SK-N-MC (cell line): ENCODE results near the gene SPCS2.

Experiments
- EZH2 ChIP-seq: fragments of 200-600 bp; sonication (generic); IDR thresholded peaks from one replicate; pipeline ENCODE4 v1.6.1; 2017; ENCODE audit warnings: antibody characterized with exemption
- FOXP2 ChIP-seq: optimal IDR thresholded peaks from 2 replicates; pipeline ENCODE3; 2011; ENCODE audit warnings: mild to moderate bottlenecking, moderate library complexity; ENCODE audit not compliant: insufficient read depth; ENCODE audit errors: extremely low read length, control extremely low read depth
- POLR2AphosphoS5 ChIP-seq: IDR thresholded peaks from 2 replicates; pipeline ENCODE4 v1.6.1; 2012; ENCODE audit warnings: mild to moderate bottlenecking, low read depth, low read length, borderline replicate concordance

DNA sequence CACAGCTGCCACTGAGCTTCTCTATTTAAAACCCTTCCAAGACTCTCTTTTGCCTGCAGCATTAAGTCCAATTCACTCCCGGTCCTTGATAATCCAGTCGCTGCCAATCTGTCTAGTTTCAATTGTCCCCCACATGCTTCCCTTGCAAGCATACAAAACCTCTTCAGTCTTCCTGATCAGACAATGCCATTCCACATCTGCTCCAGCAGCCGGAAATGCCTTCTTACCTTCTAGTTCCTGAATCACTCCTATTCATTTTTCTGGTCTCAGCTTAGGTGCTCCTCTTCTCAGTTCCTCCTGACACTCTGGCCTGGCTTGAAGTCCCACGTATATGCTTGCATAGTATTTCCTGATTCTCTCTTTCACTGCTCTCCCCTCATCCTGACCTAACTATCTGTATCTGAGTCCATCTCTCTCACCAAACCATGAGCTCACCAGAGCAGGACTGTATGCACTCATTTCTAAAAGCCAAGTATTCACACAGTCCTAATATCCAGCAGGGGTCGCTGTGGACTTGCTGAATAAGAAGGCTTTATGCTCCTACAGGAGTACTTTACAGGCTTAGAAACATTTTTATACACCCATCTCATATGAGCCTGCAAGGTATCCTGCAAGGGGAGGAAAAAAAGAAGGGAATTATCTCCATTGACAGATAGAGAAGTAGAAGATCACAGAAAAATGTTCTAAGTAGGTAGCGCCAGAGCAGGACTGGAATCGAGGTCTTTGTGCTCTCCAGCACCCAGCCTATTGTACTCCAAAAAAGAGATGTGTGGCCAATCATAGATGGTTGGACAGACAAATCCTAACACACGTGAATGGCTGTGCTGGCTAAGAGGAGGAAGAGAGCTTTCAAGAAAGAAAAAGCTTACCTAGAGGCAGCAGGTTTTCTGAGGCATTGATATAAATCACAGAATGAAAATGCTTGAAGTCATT is 19.4 kb upstream of the SPCS2 start:
- no peak for TF ChIP-seq POLR2AphosphoS5
- no peak for TF ChIP-seq EZH2
- TF ChIP-seq FOXP2, result no peak
